AML-193 (cell line): ENCODE data around the gene STAG3.
"Not testable (repeated sequence)": the region's sequence is repeated elsewhere in the genome, so short reads cannot be mapped to it uniquely, and the experiment has no call there.

Experiments
- DNase-seq, 2 experiments: peaks; one replicate each; lab custom pipeline; 2025; lab: John Stamatoyannopoulos, UW

STAG3 gene

GRCh38 chr7:100212631-100213286, 35.0 kb downstream of the STAG3 start:
- DNase-seq, result no peak

DNA sequence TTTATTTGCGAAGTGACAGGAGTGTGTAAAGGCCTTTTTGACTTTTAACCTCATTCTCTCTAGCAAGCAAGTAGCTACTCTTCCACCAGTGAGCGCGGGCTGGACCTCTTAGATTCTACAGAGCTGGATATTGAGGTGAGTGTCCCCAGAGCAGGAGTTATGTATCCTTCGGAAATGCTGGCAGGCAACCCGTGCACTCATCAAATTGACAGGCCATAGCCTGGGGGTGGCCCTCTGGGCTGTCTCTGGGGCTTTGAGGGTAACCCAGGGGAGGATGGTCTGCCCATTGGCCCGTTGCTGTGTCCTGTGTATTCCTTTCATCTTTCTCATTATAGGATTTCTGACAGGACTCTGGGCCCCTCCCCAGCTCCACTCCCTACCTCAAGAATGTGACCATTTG, 36.0 kb downstream of the STAG3 start:
- no peak for DNase-seq

- DNase-seq, result not testable (repeated sequence)
Measured at GRCh38 chr7:100214356-100214755, 36.6 kb downstream of the STAG3 start.

GRCh38 chr7:100215895-100216294, 38.2 kb downstream of the STAG3 start:
- no peak for DNase-seq

DNA sequence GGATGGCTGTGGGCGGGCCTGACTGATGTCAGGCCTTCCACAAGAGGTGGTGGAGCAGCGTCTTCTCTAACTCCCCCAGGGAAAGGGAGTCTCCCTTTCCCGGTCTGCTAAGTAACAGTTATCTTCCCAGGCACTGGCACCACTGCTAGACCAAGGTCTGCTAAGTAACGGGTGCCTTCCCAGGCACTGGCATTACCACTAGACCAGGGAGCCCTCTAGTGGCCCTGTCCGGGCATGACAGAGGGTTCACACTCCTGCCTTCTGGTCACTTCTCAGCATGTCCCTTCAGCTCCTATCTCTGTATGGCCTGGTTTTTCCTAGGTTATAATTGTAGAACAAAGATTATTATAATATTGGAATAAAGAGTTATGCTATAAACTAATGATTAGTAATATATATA, 40.2 kb downstream of the STAG3 start:
- peak; percentile 13 to 46 for DNase-seq

- no peak for DNase-seq
Measured at GRCh38 chr7:100219271-100219737, 41.6 kb downstream of the STAG3 start.

- DNase-seq, result not testable (repeated sequence)
Measured at GRCh38 chr7:100219801-100220585, 42.3 kb downstream of the STAG3 start, which contains the start of gene PVRIG. PVRIG (plus strand) TSS chr7:100219949; CDS start chr7:100219971, 22 bp downstream.

DNA sequence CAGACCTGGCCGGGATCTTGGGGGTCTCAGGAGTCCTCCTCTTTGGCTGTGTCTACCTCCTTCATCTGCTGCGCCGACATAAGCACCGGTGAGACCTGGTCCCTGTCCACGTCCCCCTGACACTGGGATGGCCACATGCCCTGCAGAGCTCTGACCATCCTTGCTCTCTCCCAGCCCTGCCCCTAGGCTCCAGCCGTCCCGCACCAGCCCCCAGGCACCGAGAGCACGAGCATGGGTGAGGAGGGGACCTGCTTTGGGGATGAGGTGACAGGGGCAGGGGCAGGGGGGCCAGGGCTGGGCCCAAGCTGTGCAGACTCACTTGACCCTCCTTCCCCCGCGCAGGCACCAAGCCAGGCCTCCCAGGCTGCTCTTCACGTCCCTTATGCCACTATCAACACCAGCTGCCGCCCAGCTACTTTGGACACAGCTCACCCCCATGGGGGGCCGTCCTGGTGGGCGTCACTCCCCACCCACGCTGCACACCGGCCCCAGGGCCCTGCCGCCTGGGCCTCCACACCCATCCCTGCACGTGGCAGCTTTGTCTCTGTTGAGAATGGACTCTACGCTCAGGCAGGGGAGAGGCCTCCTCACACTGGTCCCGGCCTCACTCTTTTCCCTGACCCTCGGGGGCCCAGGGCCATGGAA, 43.0 kb downstream of the STAG3 start:
- DNase-seq, result no peak

GRCh38 chr7:100221231-100221718, 43.6 kb downstream of the STAG3 start:
- no peak for DNase-seq

DNA sequence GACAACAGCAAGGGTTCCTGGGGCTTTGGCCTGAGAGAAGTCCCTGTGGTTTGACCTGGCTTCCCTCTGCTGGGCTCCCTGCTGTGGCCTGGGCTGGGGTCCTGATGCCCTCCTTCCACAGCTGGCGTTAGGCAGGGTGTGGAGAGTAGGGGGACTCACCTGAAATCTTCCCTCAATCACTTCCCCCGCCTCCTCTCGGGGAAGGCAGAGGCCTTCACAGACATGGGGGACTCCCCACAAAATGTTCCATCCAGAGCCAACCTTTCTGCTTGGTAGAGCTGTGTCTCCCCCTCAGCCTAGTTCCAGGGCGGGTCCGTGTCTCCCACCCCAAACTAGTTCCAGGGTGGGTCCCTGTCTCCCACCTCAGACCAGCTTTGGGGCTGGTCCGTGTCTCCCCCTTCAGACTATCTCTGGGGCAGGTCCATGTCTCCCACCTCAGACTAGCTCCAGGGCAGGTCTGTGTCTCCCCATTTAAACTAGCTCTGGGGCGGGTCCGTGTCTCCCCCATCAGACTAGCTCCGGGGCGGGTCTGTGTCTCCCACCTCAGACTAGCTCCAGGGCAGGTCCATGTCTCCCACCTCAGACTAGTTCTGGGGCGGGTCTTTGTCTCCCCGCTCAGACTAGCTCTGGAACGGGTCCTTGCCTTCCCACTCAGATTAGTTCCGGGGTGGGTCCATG, 44.2 kb downstream of the STAG3 start:
- DNase-seq, result no peak

DNA sequence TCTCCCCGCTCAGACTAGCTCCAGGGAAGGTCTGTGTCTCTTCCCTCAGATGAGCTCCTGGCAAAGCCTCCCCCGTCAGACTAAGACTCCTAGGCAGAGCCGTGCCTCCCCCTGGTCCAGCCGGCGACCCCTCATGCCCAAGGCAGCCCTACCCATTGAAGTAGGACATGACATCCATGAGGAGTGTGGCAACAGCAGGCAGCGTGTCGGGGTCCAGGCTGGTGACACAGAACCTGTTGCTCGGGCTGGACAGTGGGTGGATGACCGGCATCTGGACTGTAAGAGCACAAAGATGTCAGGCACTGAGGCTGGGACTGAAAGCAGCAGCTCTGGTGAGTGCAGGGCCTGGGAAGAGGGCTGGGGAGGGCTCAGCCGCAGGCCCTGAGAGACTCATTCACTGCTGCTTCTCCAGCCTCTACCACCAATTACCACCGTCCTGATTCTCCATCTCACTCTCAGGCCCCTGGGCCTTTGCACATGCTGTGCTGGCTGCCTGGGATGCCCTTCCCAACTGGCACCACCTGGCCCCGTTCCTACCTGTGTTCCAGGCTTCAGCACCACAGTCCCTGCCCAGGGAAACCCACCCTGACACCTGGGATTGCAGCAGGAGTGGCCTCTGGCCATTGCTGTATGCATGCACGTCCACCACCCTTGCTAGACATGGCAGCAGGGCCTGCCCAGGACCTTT, 44.9 kb downstream of the STAG3 start:
- no peak for DNase-seq

DNA sequence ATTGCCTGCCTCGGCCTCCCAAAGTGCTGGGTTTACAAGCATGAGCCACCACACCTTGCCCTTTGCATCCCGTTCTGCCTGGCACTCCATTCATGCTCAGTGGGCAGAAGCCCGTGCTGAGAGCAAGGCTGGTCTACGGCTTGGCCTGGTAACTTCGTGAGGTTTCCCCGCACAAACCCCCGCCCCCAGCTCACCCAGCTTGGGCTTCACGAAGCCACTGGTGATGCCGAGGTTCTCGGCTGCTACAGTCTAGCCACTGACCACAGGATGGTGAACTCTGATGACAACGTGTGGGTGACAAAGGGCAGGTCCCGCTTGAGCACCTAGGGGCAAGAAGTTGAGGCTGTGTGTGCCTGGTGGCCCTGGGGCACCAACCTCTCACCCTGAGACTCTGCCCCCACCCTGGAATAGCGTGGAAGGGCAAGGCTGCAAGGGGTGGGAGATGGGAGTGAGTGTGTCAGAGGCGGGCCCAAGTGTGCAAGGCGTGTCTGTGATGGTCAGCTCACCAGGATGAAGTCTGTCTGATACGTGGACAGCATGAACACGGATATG, 45.7 kb downstream of the STAG3 start:
- not testable (repeated sequence) for DNase-seq

DNA sequence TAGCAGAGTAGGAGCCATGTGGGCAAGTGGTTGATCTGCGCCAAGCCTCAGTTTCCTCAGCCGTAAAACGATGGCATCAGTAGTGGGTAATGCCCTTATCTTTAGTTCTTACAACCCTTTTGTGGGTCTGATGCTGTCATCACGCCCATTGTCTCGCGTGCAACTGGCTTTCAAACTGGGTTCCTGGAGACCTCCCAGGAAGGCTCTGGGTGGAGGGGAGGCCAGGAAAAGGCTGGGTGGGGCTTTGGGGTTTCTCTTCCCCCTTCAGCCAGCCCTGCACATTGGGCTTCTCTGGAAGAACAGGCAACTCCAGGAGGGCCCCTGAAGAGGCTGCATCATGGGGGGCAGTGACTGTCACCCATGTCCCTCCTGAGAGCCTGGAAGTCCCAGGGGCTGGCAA, 47.2 kb downstream of the STAG3 start:
- not testable (repeated sequence) for DNase-seq

DNA sequence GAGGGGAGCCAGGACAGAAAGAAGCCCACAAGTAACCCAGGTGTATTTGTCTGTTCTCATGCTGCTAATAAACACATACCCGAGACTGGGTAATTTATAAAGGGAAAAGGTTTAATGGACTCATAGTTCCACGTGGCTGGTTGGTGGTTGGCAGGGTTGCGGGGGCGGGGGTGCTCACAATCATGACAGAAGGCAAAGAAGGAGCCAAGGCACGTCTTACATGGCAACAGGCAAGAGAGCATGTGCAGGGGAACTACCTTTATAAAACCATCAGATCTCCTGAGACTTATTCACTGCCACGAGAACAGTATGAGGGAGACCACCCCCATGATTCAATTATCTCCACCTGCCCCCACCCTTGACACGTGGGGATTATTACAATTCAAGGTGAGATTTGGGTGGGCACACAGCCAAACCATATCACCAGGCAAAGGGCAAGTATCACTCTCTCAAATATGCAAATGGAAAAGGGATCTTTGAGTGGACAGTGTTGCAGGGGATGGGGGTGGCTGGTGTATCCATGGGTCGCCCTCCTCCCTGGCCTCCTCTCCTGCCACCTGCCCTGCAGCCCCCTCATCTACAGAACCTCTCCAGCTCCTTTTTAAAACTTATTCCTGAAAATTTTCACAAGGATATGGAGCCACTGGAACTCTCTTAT, 57.1 kb downstream of the STAG3 start:
- not testable (repeated sequence) for DNase-seq

DNA sequence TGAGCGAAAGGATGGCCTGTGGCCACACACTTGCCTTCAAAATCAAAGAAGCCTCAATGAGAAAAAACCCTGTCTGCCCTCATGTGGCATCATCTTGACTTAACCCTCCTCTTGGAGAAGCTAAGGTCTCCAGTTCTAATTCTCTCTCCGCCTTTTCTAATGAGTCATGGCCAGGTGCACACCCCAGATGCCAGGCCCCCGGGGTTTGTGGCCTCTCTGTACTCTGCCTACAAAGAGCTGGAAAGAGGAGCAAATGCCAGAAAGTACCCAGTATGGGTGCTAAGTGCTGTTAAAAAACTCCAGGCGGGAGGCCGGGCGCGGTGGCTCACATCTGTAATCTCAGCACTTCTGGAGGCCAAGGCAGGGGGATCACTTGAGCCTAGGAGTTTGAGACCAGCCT, 62.3 kb downstream of the STAG3 start:
- not testable (repeated sequence) for DNase-seq

- DNase-seq, result not testable (repeated sequence)
Measured at GRCh38 chr7:100243385-100243784, 65.7 kb downstream of the STAG3 start.

GRCh38 chr7:100244988-100245605, 67.4 kb downstream of the STAG3 start:
- DNase-seq, result not testable (repeated sequence)

DNA sequence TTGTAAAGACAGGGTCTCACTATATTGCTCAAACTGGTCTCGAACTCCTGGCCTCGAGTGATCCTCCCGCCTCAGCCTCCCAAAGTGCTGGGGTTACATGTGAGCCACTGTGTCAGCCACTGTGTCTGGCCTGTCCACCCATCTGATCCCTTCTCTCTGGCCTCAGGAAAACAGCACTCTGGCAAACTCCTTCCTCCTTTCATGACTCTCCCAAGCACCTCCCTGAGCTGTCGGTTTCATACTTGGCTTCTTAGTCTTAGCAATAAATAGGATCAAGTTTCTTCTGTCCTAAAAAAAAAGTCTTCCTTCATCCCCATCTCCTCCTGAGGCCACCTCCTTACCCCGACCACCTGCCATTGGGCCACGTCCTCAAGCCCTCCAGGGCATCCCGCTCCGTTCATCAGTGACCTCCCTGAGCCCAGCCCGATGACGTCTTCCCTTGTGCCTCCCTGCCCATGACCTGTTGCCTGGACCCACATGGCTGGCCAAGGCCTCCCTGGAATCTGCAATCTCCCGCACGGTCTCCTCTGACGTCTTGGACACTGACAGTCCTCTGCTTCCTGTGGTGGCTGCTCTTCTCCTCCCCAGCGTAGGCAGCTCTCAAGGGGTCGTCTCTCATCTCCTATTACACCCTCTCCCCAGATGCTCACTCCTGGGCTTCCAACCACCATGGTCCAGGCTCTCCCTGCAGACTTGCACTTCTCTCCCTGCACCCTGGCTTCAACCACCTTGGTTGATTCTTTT, 68.6 kb downstream of the STAG3 start:
- not testable (repeated sequence) for DNase-seq

DNA sequence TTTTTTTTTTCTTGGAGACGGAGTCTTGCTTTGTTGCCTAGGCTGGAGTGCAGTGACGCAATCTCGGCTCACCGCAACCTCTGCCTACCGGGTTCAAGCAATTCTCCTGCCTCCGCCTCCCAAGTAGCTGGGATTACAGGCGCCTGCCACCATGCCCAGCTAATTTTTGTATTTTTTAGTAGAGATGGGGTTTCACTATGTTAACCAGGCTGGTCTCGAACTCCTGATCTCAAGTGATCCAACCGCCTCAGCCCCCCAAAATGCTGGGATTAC, 69.1 kb downstream of the STAG3 start:
- DNase-seq, result not testable (repeated sequence)
